Tongue (tissue), 2 donors: ENCODE measurements around the gene LMNA. TPM values are rescaled to one million over a fixed set of nuclear protein-coding genes. Genes with fewer than 3 reads are reported as not detected.

Experiments used
- DNase-seq: peaks from one replicate; pipeline ENCODE4 v3.0.0-alpha.2; 2015
- total RNA-seq: library from RNA; depleted of rRNA; stranded (reverse); fragments of >200 nt; gene quantifications from one replicate; pipeline ENCODE4 v1.2.3, GENCODE V29; 2014

Gene LMNA
- total RNA-seq, 1 donor from 2014 or later: 721 TPM

- peak; percentile 60 for DNase-seq
Observed at GRCh38 chr1:156140879-156141707, 26.6 kb downstream of the LMNA start.

DNA sequence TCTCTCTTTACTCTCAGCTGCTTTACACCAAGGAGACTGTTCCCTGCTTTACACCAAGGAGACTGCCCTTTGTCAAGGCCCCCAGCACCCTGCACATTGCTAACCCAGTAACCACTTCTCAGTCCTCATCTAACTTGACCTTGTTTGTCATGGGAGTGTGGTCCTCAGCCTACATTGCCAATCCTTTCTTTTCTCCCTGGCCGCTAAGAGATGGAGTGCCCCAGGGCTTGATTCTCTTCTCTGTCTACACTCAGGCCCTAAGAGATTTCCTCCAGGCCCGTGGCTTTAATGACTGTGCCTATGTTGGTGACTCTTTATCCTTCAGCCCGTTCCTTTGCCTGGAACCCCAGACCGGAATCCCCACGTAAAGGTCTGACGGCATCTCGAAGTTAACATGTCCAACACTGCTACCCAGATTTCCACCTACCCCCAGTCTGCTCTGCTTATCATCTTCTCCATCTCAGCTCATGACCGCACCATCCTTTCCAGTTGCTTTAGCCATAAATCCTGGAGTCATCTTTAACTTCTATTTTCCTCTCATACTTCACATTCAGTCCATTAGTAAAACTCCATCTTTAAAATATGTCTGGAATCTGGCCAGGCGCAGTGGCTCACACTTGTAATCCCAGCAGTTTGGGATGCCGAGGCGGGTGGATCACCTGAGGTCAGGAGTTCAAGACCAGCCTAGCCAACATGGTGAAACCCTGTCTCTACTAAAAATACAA is 29.4 kb downstream of the LMNA start:
- DNase-seq: peak; percentile 21

GRCh38 chr1:156144742-156145141 is 30.2 kb downstream of the LMNA start:
- DNase-seq: peak; percentile 6

DNA sequence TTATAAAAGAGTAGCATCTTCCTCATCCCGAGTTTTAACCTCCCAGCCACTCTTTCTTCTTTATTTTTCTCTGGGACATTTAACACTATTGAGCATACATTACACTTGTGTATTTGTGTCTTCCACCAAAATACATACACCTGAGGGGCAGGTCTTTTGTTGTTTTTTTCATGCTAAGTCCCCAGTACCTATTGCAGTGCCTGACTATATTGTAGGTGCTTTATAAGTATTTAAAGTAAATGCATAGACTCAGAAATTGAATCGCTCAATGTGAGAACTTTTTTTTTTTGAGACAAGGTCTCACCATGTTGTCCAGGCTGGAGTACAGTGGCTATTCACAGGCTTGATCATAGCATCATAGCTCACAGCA is 31.1 kb downstream of the LMNA start:
- no peak for DNase-seq

DNA sequence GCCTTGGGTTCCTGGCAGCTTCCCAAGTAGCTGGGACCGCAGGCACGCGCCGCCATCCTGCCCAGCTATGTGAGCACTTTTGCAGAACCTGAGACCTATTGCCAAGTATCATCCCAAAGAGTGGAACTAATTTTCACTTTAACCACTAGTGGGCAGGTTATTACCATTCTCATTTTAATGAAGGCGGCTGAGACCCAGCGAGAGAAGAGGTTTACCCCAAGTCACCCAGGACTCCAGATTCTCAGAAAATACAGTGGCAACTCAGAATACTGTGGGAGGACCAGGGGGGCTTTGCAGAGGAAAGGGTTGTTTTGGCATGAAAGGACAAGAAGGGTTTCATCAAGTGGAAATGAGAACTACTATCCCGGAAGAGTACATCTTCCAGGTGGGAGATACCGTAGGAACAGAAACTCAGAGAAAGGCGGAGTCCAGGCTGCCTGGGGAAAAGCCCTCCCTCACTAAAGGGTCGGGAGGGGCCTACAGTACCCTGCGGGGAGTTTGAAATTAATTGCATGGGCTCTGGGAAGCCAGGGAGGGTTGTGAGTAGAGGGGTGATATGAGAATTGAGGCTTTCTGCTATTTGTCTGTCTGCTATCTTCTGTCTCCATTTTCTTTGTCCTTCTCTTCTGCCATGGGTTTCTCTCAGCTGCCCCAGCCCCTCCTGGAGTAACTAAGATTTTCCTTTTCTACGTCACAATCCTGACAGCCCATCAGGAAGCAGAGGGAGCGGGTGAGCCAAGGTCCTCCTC is 31.7 kb downstream of the LMNA start:
- DNase-seq: peak; percentile 86

DNA sequence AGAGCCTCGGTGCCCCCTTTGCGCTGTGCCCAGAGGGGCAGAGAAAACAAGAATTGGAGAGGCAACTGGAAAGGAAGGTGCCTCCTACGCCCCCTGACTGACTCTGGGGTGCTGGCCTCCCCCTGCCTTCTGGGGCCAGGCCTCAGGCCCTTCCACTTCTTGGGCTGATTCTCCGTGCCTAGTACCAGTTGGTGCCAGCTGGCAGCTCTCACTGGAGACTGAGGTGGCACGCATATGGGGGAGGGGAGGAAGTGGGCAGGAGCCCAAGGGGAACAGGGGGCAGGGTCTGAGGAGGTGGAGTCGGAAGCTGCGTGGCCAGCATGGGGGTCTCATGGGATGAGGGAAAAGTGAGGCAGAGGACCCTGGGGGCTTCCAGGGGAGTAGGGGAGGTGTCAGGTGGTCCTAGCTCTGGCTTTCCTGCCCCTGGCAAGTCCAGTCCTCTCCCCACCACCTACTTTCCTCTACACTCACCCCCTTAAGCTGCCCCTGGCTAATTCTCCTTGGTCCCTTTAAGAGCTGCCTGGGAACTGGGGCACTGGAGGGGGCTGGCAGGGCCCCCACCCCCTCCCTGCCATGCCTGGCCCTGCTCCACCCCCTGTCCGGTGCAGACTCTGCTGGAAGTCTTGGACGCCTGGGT is 32.4 kb downstream of the LMNA start:
- DNase-seq: peak; percentile 65

DNA sequence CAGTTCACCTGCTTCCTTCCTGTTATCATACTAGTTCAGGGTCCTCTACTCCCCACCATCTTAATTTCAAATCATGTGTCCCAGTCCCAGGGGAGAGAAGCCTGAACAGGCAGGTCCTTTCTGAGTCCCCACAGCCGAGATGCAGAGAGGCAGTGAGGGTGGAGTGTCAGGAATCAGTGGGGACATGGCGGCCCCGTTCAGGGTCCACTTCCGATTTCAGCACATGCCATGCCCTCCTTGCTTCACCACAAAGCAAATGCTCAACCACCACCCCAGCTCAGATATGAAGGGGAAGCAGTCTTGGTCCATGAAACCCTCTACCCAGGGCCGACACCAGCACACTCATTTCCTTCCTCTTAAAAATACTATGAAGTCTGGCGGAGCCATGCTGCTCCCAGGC is 33.7 kb downstream of the LMNA start:
- DNase-seq: peak; percentile 8

GRCh38 chr1:156149374-156150332 is 35.1 kb downstream of the LMNA start:
- DNase-seq: no peak

GRCh38 chr1:156150333-156151011 is 36.0 kb downstream of the LMNA start:
- DNase-seq: no peak

- DNase-seq: no peak
Observed at GRCh38 chr1:156151093-156151688, 36.7 kb downstream of the LMNA start.

- DNase-seq: no peak
Observed at GRCh38 chr1:156152628-156153027, 38.1 kb downstream of the LMNA start.

- DNase-seq: peak; percentile 77
Observed at GRCh38 chr1:156153362-156153761, 38.9 kb downstream of the LMNA start, which contains the start of gene SEMA4A. Gene SEMA4A, plus strand, starts transcription at chr1:156153585. Its CDS starts 994 bp downstream, at chr1:156154579.

GRCh38 chr1:156154317-156154749 is 39.8 kb downstream of the LMNA start:
- DNase-seq: no peak

DNA sequence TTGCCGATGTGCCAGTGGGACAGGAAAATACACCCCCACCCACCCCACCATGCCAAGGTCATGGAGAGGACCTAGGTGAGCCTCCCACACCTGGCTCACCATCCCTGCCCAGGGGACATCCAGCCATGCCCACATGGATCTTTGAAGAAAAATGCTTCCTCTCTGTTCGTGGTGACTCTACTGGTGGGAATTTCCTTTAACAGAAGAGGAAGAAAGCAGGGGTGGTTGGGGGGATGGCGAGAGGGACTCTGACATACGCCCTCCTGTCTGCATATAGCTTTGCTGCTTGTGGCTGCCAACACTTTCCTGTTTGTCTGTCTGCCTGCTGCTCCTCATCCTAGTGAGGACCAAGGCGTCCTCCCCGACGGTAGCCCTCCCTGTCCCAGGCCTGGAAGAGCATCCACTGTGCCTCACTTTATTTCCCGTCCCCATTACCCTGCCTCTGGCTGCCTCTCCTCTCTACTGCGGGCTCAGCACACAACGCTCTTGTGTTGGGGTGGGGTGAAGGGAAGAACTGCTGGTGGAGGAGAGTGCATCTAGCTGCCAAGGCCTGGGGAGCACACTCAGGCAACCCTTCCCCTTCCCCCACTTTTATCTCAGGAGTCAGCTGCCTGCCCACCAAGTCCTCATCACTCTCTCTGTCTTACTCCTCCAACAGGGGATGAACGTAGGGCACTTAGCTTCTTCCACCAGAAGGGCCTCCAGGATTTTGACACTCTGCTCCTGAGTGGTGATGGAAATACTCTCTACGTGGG is 41.4 kb downstream of the LMNA start:
- no peak for DNase-seq

DNA sequence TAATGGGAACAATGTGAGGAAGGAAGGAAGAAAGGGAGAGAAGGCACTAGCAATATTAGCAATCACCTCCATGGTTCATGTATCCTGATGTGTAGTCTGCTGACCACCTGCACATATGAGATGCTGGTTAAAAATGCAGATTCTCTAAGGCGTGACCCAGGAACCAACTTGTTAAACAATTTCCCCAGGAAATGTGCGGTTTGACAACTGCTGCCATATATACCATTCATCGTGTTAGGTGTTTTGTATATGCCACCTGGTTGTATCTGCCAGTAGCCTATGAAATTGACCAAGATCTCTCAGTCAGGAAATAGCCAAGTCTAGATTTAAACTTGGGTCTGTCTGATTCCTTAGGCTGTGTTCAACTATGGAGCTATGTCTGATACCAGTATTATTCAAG is 43.0 kb downstream of the LMNA start:
- DNase-seq: no peak

GRCh38 chr1:156157966-156158365 is 43.5 kb downstream of the LMNA start:
- DNase-seq: no peak

GRCh38 chr1:156160000-156160742 is 45.7 kb downstream of the LMNA start:
- DNase-seq: no peak

DNA sequence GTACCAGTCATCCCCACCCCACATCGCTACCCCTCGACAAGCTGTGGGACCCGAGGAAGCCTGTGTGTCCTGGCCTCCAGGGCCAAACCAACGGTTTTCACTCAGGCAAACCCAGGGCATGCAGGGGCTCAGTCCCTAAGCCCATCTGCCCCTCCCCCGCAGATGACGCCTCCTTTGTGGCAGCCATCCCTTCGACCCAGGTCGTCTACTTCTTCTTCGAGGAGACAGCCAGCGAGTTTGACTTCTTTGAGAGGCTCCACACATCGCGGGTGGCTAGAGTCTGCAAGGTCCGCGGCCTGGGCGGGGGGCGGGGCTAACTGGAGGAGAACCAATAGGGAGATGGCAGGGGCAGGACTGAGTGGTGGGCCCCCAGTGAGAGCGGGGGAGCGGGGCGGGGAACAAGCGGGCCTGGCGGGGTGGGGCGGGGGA is 46.2 kb downstream of the LMNA start:
- peak; percentile 96 for DNase-seq
